HL-60/S4 treated with retinoic acid at 250 ng/mL for 4 days and 3 days (cell line): Measurements from ENCODE around the gene STAC.

Experiments
- in situ Hi-C: fragments of 300-500 bp; cut with MboI; formaldehyde crosslinking; loops from 2 replicates; pipeline ENCODE4 v1.7.0; 2022; ENCODE audit warnings: low sequenced_read_pairs

STAC gene

DNA sequence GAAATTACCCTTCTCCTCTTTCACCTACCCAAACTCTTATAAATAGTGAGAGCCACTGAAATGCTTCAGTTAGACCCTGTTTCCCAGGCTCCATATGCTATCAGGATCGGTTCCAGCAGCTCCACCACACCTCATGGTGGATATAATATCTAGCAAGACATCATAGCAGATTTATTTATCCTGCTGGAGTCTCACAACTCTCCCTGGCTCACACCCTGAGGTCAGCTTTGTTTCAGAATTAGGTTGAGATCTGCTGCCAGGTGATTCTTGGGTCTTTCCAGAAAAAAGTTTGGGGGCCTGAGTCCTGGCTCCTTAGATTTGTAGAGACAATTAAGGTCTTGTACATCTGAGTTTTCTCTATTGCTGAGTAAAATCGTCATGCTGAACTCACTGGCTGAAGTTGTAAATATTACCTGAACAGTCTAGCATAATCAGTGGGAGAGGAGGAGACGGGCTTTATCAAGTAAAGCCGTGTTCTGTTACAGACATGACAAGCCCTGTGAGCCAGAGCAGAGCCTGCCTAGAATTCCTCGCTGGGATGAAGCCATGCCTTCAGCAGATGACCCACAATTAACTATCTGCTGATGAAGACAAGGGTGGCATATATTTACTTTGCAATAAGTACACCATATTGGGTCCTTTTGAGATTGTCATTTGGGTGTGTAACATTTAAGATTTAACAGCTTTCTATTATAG, 131.6 kb downstream of the STAC start:
- in situ Hi-C loops, result no loop called here

DNA sequence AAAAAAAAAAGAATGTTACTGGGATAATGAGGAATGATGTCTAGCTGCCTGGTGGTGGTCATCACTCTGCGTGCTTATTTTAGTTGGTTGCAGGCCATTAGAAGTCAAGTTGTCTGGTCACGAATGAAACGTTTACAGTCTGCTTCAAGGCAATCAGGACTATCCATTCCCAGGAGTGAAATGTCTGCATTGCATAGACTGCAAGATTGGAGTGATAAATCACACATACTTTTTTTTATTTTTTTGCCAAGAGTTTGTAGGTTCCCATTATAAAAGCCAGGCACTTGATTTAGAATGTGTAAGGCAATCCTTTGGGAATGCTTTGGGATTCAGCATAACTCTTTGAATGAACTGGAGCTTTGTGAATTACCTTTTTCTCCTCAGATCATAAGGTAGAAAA, 132.3 kb downstream of the STAC start:
- in situ Hi-C loops, result no loop called here

- in situ Hi-C loops, result no loop called here
Observed at GRCh38 chr3:36514171-36514570, 133.9 kb downstream of the STAC start.

- in situ Hi-C loops, result no loop called here
Observed at GRCh38 chr3:36519682-36520081, 139.4 kb downstream of the STAC start.

GRCh38 chr3:36520241-36521006, 140.1 kb downstream of the STAC start:
- in situ Hi-C loops, result no loop called here

GRCh38 chr3:36521007-36521379, 140.7 kb downstream of the STAC start:
- in situ Hi-C loops, result no loop called here

- in situ Hi-C loops, result no loop called here
Observed at GRCh38 chr3:36524560-36524959, 144.3 kb downstream of the STAC start.

- in situ Hi-C loops, result no loop called here
Observed at GRCh38 chr3:36525115-36525801, 145.0 kb downstream of the STAC start.

DNA sequence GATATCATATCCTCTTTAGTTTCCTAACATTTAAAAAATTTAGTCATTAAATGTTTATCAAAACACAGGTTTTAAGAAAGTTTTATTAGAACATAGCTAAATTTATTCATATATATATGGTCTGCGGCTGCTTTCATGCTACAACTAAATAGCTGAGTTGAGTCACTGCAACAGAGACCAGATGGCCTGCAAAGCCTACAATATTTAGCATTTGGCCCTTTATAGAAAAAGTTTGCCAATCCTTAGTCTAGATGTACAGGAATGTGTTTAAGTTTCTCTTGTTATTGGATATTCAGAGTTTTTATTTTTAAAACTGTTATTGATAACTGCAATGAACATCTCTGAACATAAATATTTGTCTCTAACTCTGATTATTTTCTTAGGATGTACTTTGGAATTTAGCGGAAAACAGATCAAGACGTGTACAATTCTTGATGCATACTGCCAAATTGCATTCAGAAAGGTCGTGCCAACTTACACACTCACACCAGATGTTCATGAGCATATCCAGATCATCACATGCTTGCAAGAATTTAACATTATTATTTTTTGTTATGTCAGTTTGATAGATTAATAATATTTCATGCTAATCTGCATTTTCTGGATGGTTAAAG, 157.9 kb downstream of the STAC start:
- in situ Hi-C loops, result no loop called here

DNA sequence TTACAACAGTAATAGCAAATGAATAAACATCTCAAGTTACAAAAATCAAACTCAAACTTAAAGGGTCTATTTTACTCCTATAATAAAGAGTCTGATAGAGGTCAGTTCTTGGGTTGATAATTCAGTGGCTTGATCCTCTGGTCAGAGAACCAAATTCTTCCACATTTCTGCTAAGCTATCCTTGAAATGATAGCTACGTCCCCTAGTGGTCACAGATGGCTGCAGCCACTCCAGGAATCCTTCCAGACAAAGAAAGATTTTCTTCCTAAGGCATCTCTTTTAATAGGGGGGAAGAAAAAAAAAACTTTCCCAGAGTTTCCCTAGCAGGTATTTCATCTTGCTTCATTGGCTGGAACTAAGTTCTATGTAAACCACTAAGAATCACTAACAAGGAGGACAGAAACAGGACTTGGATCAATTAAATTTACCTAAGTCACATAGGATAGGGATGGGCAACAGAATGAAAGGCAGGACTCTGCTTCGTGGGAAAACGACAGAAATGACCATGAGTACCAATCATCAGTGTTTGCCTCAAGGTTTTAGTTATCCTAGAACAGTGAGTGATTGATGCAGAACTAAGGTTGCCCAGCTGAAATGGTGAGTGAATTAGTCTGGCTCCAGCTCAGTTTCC, 160.7 kb downstream of the STAC start:
- in situ Hi-C loops, result no loop called here

GRCh38 chr3:36542186-36542585, 161.9 kb downstream of the STAC start:
- in situ Hi-C loops, result no loop called here

- in situ Hi-C loops, result no loop called here
Observed at GRCh38 chr3:36543276-36543997, 163.1 kb downstream of the STAC start.

- in situ Hi-C loops, result no loop called here
Observed at GRCh38 chr3:36546226-36546625, 165.9 kb downstream of the STAC start.

DNA sequence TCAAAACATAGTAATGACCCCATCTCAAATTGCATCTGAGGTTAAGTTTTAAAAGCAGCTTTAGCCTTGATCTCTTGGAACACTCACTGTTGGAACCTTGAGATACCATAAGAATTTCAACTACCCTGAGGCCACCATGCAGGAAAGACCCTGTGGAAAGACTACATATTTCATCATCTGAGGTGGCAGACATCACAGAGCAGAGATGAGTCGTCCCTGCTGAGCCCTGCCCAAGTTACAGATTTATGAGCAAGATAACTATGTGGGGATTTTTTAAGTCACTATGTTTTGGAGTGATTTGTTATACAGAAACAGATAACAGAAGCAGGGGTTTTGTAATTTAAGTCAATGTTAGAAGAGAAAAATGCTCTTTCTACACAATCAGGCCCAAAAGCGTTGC, 168.4 kb downstream of the STAC start:
- in situ Hi-C loops, result no loop called here

GRCh38 chr3:36557021-36557707, 176.9 kb downstream of the STAC start:
- in situ Hi-C loops, result no loop called here

- in situ Hi-C loops, result no loop called here
Observed at GRCh38 chr3:36557708-36558421, 177.6 kb downstream of the STAC start.

DNA sequence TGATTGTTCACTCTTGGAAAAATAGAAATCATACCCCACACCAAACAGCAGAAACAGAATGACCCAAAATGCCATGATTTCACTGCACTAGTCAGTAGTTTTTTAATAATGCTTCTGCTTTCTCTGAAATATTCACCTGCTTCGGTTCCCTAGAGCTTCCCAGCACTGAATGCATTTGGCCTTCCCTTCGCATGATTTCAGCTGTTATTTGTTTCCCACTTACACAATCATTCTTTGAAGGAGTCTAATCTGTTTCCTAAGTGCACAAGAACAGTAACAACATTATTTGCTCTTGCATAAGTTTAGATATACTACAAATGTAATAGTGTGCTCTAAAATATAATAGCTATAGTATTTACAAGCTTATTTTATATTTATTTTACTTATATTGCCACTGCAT, 178.7 kb downstream of the STAC start:
- in situ Hi-C loops, result no loop called here

GRCh38 chr3:36560685-36561084, 180.4 kb downstream of the STAC start:
- in situ Hi-C loops, result no loop called here

- in situ Hi-C loops, result no loop called here
Observed at GRCh38 chr3:36561601-36562000, 181.3 kb downstream of the STAC start.
